Transverse colon (tissue), 4 donors: Measurements from ENCODE around the gene ALDOC. TPM values are rescaled to one million over a fixed set of nuclear protein-coding genes. Genes with fewer than 3 reads are reported as not detected.
A peak's percentile ranks its signal among the peaks of the same experiment; 100 is the strongest.

Source experiments
- DNase-seq: peaks from one replicate; pipeline ENCODE4 v3.0.0-alpha.2; 2019
- H3K27ac ChIP-seq, 4 donors: fragments of 200-600 bp; sonication (generic); 2 replicates each; pipeline ENCODE4 v1.5.1; 2016 to 2018; ENCODE audit warnings: inconsistent platforms in 4 of 4
- H3K27me3 ChIP-seq: fragments of 200-600 bp; sonication (generic); 2 replicates; pipeline ENCODE4 v1.5.1; 2017; ENCODE audit warnings: inconsistent platforms
- H3K36me3 ChIP-seq, 4 donors: fragments of 200-600 bp; sonication (generic); 2 replicates each; pipeline ENCODE4 v1.5.1; 2017 to 2019; ENCODE audit warnings: inconsistent platforms in 4 of 4
- H3K4me1 ChIP-seq, 4 donors: fragments of 200-600 bp; sonication (generic); 2 replicates each; pipeline ENCODE4 v1.5.1; 2017 to 2020; ENCODE audit warnings: inconsistent platforms in 4 of 4
- H3K4me3 ChIP-seq, 4 donors: fragments of 200-600 bp; sonication (generic); 1 replicate in 1 of 4; 2 replicates in 3 of 4; pipeline versions ENCODE4 v1.5.1 to v1.6.1; 2017 to 2019; ENCODE audit warnings: inconsistent platforms in 4 of 4
- H3K9me3 ChIP-seq, 2 donors: fragments of 200-600 bp; sonication (generic); 2 replicates each; pipeline ENCODE4 v1.5.1; 2017 to 2019; ENCODE audit warnings: inconsistent platforms in 2 of 2
- CTCF ChIP-seq, 5 experiments: fragments of 200-600 bp in 3 of 5; fragments of 450-650 bp in 2 of 5; sonication (generic) in 3 of 5; IDR thresholded peaks; 1 replicate in 2 of 5; 2 replicates in 3 of 5; pipeline ENCODE4 v1.5.1; 2016 to 2017; ENCODE audit warnings: antibody characterized with exemption in 5 of 5, inconsistent platforms in 3 of 5, mild to moderate bottlenecking in 2 of 5, moderate library complexity in 1 of 5
- EP300 ChIP-seq: sonication (generic); formaldehyde crosslinking; IDR thresholded peaks from one replicate; pipeline ENCODE4 v1.6.1; 2017; ENCODE audit warnings: antibody characterized with exemption, low read depth
- POLR2A ChIP-seq: fragments of 450-650 bp; IDR thresholded peaks from one replicate; pipeline ENCODE4 v1.6.1; 2016; ENCODE audit warnings: antibody characterized with exemption, mild to moderate bottlenecking, moderate library complexity
- POLR2AphosphoS5 ChIP-seq, 3 donors: sonication (generic); formaldehyde crosslinking; IDR thresholded peaks; one replicate each; pipeline ENCODE4 v1.6.1; 2016; ENCODE audit warnings: antibody characterized with exemption in 3 of 3
- WGBS, 2 donors: methylation state at CpG; one replicate each; pipeline ENCODE4 v1.1.5; 2018; ENCODE audit warnings: low coverage in 1 of 2; 5-methylcytosine and 5-hydroxymethylcytosine counted together
- in situ Hi-C, 4 donors: fragments of 200-750 bp; cut with MboI; loops; one replicate each; pipeline versions ENCODE4 v1.15.0 to v1.15.1; 2017; ENCODE audit warnings: low sequenced_read_pairs in 3 of 4, low pct_ligation_motif_present in 1 of 4, low pct_unique_long_range_greater_than_20kb in 1 of 4
- intact Hi-C: fragments of 100-400 bp; cut with DNase I; formaldehyde crosslinking; loops from one replicate; pipeline ENCODE4 v1.15.1; 2023; ENCODE audit warnings: low total_unique reads
- total RNA-seq, 4 donors: library from RNA; depleted of rRNA; stranded (reverse); fragments of >200 nt; gene quantifications; one replicate each; pipeline ENCODE4 v1.1.0, GENCODE V29; 2016

ALDOC gene
- total RNA-seq, 4 donors from 2014 or later = 3.0 to 46.1 (median 18.7) TPM

GRCh38 chr17:28599311-28600184 lies 22.9 kb upstream of the ALDOC start:
- intact Hi-C loops (loop anchor here (10.0 kb wide), 1 partner anchor 55 kb away; no protein-coding TSS in a partner anchor), in situ Hi-C loops (no loop called here)
- 8% methylated on average over 25 of the region's 40 CpGs; no CpG with 5 or more reads in 1 of the 2 donors for WGBS, 2 donors
- H3K9me3 ChIP-seq = no peaks in the 10 kb centered on the region
- H3K27me3 ChIP-seq = no peaks in the 10 kb centered on the region
- peak; percentile 76 for DNase-seq
- no peaks in the 10 kb centered on the region for H3K36me3 ChIP-seq
- peak overlapping the region; percentile 43 to 63 (median 52) for H3K4me3 ChIP-seq
- TF ChIP-seq EP300 (no peak), POLR2AphosphoS5 (IDR thresholded peaks at IDR 0.05) (peak in 2 of 3 donors; percentile 43 to 45), CTCF (IDR thresholded peaks at IDR 0.05) (no peak), POLR2A (peak; percentile 63)
- peak overlapping the region; percentile 95 to 96 (median 96) for H3K27ac ChIP-seq
- peaks cover 0 to 20% (median 18%) of the 10 kb centered on the region in 4 donors for H3K4me1 ChIP-seq

GRCh38 chr17:28598799-28599310 lies 22.2 kb upstream of the ALDOC start, which contains the start of gene SPAG5:
TSS of gene SPAG5 (minus strand) at chr17:28599025. CDS start at chr17:28598946, 79 bp downstream.
- intact Hi-C loops = no loop called here

GRCh38 chr17:28598389-28598788 lies 21.7 kb upstream of the ALDOC start:
- in situ Hi-C loops = no loop called here
- 2% methylated on average over 17 of the region's 17 CpGs; no CpG with 5 or more reads in 1 of the 2 donors for WGBS, 2 donors
- peaks cover 0 to 20% (median 18%) of the 10 kb centered on the region in 4 donors for H3K4me1 ChIP-seq
- H3K36me3 ChIP-seq = no peaks in the 10 kb centered on the region
- TF ChIP-seq POLR2AphosphoS5 (IDR thresholded peaks at IDR 0.05) = no peak
- TF ChIP-seq POLR2A = no peak
- no peak for TF ChIP-seq CTCF (IDR thresholded peaks at IDR 0.05)
- intact Hi-C loops = no loop called here
- peak overlapping the region; percentile 22 to 63 (median 52) for H3K4me3 ChIP-seq
- no peaks in the 10 kb centered on the region for H3K27me3 ChIP-seq
- peak overlapping the region; percentile 95 to 96 (median 96) for H3K27ac ChIP-seq
- no peaks in the 10 kb centered on the region for H3K9me3 ChIP-seq
- DNase-seq = no peak

More at GRCh38 chr17:28598799-28599310, 22.2 kb upstream of the ALDOC start, which contains the start of gene SPAG5:
- TF ChIP-seq POLR2A (peak; percentile 95), EP300 (no peak), POLR2AphosphoS5 (IDR thresholded peaks at IDR 0.05) (peak; percentile 97 to 98 (median 97))
- 0% methylated on average over 15 of the region's 44 CpGs; no CpG with 5 or more reads in 1 of the 2 donors for whole genome bisulfite sequencing, 2 donors
- Histone ChIP-seq H3K27ac (peak within 1 kb of the TSS; percentile 95 to 96 (median 96)), H3K4me1 (peaks cover 0 to 20% (median 18%) of the 10 kb centered on the region in 4 donors), H3K27me3 (no peaks in the 10 kb centered on the region), H3K4me3 (peak within 1 kb of the TSS; percentile 43 to 63 (median 52)), H3K9me3 (no peaks in the 10 kb centered on the region), H3K36me3 (no peaks in the 10 kb centered on the region)
- in situ Hi-C loops = no loop called here
- peak; percentile 96 for DNase-seq

- WGBS, 2 donors = 26 to 29% methylated on average over 3 to 5 of the region's 5 CpGs
- Histone ChIP-seq H3K9me3 (no peaks in the 10 kb centered on the region), H3K36me3 (no peaks in the 10 kb centered on the region), H3K4me1 (peaks cover 0 to 20% (median 18%) of the 10 kb centered on the region in 4 donors), H3K27me3 (no peaks in the 10 kb centered on the region), H3K27ac (peak overlapping the region in 2 of 4 donors; percentile 96), H3K4me3 (peak overlapping the region in 2 of 4 donors; percentile 55 to 63)
- in situ Hi-C loops = no loop called here
- TF ChIP-seq EP300 (no peak), POLR2AphosphoS5 (IDR thresholded peaks at IDR 0.05) (no peak), CTCF (IDR thresholded peaks at IDR 0.05) (no peak), POLR2A (no peak)
- DNase-seq = no peak
- intact Hi-C loops = no loop called here
Measured at GRCh38 chr17:28597606-28598383, 21.1 kb upstream of the ALDOC start.
